IMR-90 (cell line): ENCODE measurements around the gene PADI1. TPM values are rescaled to one million over a fixed set of nuclear protein-coding genes. Genes with fewer than 3 reads are reported as not detected.

ENCODE experiments used
- ATAC-seq: fragments of 200-7000 bp; cut with Tn5 transposase; 2 replicates; pipeline ENCODE4 v1.9.1; 2020; ENCODE audit warnings: low read depth, mild to moderate bottlenecking, moderate library complexity
- BruUV-seq: library from RNA; stranded (reverse); fragments of 400-500 nt; replicated peaks from 2 replicates; lab custom pipeline; 2021; lab: Mats Ljungman, UMichigan
- CTCF ChIA-PET: fragments of 300-600 bp; formaldehyde crosslinking; extraction: SDS; loops from one replicate; lab custom pipeline; 2021; ENCODE audit warnings: antibody characterized with exemption; lab: Yijun Ruan, JAX
- POLR2A ChIA-PET: fragments of 300-600 bp; sonication (Branson Sonifier 250); formaldehyde crosslinking; loops from one replicate; lab custom pipeline; 2022; ENCODE audit warnings: antibody characterized with exemption; ENCODE audit not compliant: unreplicated experiment; lab: Charles Lee
- DNase-seq: peaks from one replicate; pipeline ENCODE4 v3.0.0; 2013
- H2AFZ ChIP-seq: replicated peaks from 2 replicates; pipeline ENCODE3; 2013; ENCODE audit warnings: low read length, mild to moderate bottlenecking; ENCODE audit not compliant: poor library complexity
- H2AK5ac ChIP-seq: 2 replicates; pipeline ENCODE4 v1.6.1; 2013; ENCODE audit warnings: low read depth, low read length, inconsistent platforms
- H2AK9ac ChIP-seq: replicated peaks from 2 replicates; pipeline ENCODE3; 2013; ENCODE audit warnings: mild to moderate bottlenecking, low read depth, low read length, moderate library complexity; ENCODE audit not compliant: poor library complexity
- H2BK120ac ChIP-seq: 2 replicates; pipeline ENCODE4 v1.6.1; 2013; ENCODE audit warnings: low read depth, low read length, inconsistent platforms
- H2BK15ac ChIP-seq: 3 replicates; pipeline ENCODE4 v1.6.1; 2013; ENCODE audit warnings: low read depth, low read length, inconsistent platforms
- H2BK20ac ChIP-seq: 2 replicates; pipeline ENCODE4 v1.6.1; 2013; ENCODE audit warnings: low read depth, mild to moderate bottlenecking, inconsistent platforms, low read length, moderate library complexity
- H2BK5ac ChIP-seq: 2 replicates; pipeline ENCODE4 v1.6.1; 2013; ENCODE audit warnings: mild to moderate bottlenecking, low read depth, low read length, inconsistent platforms; ENCODE audit not compliant: poor library complexity, severe bottlenecking
- H3K14ac ChIP-seq: replicated peaks from 2 replicates; pipeline ENCODE4 v1.6.1; 2013; ENCODE audit warnings: low read depth, low read length, inconsistent platforms
- H3K18ac ChIP-seq: 2 replicates; pipeline ENCODE4 v1.6.1; 2013; ENCODE audit warnings: low read depth, low read length, control low read depth
- H3K23ac ChIP-seq: 2 replicates; pipeline ENCODE4 v1.6.1; 2013; ENCODE audit warnings: low read depth, low read length, inconsistent platforms
- H3K27ac ChIP-seq: 2 replicates; pipeline ENCODE4 v1.5.1; 2013; ENCODE audit warnings: mild to moderate bottlenecking, control low read depth, low read length; ENCODE audit not compliant: insufficient read depth
- H3K27me3 ChIP-seq: 2 replicates; pipeline ENCODE4 v1.6.1; 2013; ENCODE audit warnings: low read length; ENCODE audit not compliant: control insufficient read depth, insufficient read depth
- H3K36me3 ChIP-seq: 2 replicates; pipeline ENCODE4 v1.6.1; 2013; ENCODE audit warnings: low read length, mixed read lengths; ENCODE audit not compliant: control insufficient read depth, insufficient read depth
- H3K4ac ChIP-seq: 2 replicates; pipeline ENCODE4 v1.6.1; 2013; ENCODE audit warnings: low read depth, low read length, inconsistent platforms
- H3K4me1 ChIP-seq: 2 replicates; pipeline ENCODE4 v1.6.1; 2013; ENCODE audit warnings: low read length, mixed read lengths; ENCODE audit not compliant: control insufficient read depth, insufficient read depth
- H3K4me2 ChIP-seq: 2 replicates; pipeline ENCODE4 v1.6.1; 2013; ENCODE audit warnings: low read depth, mild to moderate bottlenecking, control low read depth, low read length, moderate library complexity
- H3K4me3 ChIP-seq: 2 replicates; pipeline ENCODE4 v1.5.1; 2013; ENCODE audit warnings: low read depth, mild to moderate bottlenecking, control low read depth, low read length, moderate library complexity; ENCODE audit not compliant: insufficient read depth
- H3K56ac ChIP-seq: 2 replicates; pipeline ENCODE4 v1.6.1; 2013; ENCODE audit warnings: low read length, inconsistent platforms; ENCODE audit not compliant: insufficient read depth; ENCODE audit errors: extremely low read depth
- H3K79me1 ChIP-seq, 2 experiments: 2 replicates each; pipeline ENCODE4 v1.6.1; 2013; ENCODE audit warnings: low read length in 2 of 2, inconsistent platforms in 1 of 2, low read depth in 1 of 2
- H3K9ac ChIP-seq: 2 replicates; pipeline ENCODE4 v1.6.1; 2013; ENCODE audit warnings: low read depth, low read length, control low read depth
- H3K9me1 ChIP-seq: 2 replicates; pipeline ENCODE4 v1.6.1; 2013; ENCODE audit warnings: low read length, inconsistent platforms; ENCODE audit not compliant: insufficient read depth
- H3K9me3 ChIP-seq: 2 replicates; pipeline ENCODE4 v1.6.1; 2013; ENCODE audit warnings: low read length; ENCODE audit not compliant: control insufficient read depth, insufficient read depth
- H4K20me1 ChIP-seq: 2 replicates; pipeline ENCODE4 v1.6.1; 2013; ENCODE audit warnings: low read length, inconsistent platforms; ENCODE audit not compliant: insufficient read depth
- H4K5ac ChIP-seq: 2 replicates; pipeline ENCODE4 v1.6.1; 2013; ENCODE audit warnings: mild to moderate bottlenecking, low read depth, low read length, control low read depth
- H4K8ac ChIP-seq, 2 experiments: 2 replicates each; pipeline ENCODE4 v1.6.1; 2013; ENCODE audit warnings: low read depth in 2 of 2, low read length in 2 of 2, control low read depth in 1 of 2, inconsistent platforms in 1 of 2
- H4K91ac ChIP-seq: 2 replicates; pipeline ENCODE4 v1.6.1; 2013; ENCODE audit warnings: low read depth, low read length, inconsistent platforms; ENCODE audit not compliant: insufficient read depth
- CEBPB ChIP-seq: IDR thresholded peaks from 2 replicates; pipeline ENCODE4 v1.6.1; 2012; ENCODE audit warnings: low read depth, low read length, improper control_type of control experiment
- CTCF ChIP-seq: conservative IDR thresholded peaks from 2 replicates; pipeline ENCODE4 v1.5.1; 2012; ENCODE audit warnings: mild to moderate bottlenecking, low read depth, low read length, improper control_type of control experiment
- FOS ChIP-seq: fragments of 150-350 bp; IDR thresholded peaks from 2 replicates; pipeline ENCODE4 v1.6.1; 2016; ENCODE audit warnings: low read depth, low read length
- MAFK ChIP-seq: IDR thresholded peaks from 2 replicates; pipeline ENCODE4 v1.6.1; 2012; ENCODE audit warnings: low read depth, low read length, improper control_type of control experiment
- NFE2L2 ChIP-seq: fragments of 150-350 bp; IDR thresholded peaks from 2 replicates; pipeline ENCODE4 v1.6.1; 2016; ENCODE audit warnings: low read depth, mild to moderate bottlenecking, low read length
- POLR2A ChIP-seq: IDR thresholded peaks from 2 replicates; pipeline ENCODE4 v1.6.1; 2012; ENCODE audit warnings: mild to moderate bottlenecking, low read depth, low read length
- RCOR1 ChIP-seq: IDR thresholded peaks from 2 replicates; pipeline ENCODE4 v1.6.1; 2012; ENCODE audit warnings: mild to moderate bottlenecking, low read length, improper control_type of control experiment; ENCODE audit not compliant: insufficient replicate concordance
- RFX5 ChIP-seq: IDR thresholded peaks from 2 replicates; pipeline ENCODE4 v1.8.0; 2012; ENCODE audit warnings: low read depth, mild to moderate bottlenecking, low read length, moderate library complexity
- USF2 ChIP-seq: fragments of 150-350 bp; IDR thresholded peaks from 2 replicates; pipeline ENCODE4 v1.6.1; 2017; ENCODE audit warnings: mild to moderate bottlenecking, antibody characterized with exemption, low read length, low read depth
- WGBS, 2 experiments: methylation state at CpG; one replicate each; pipeline versions ENCODE4 v1.1.5 to v1.1.7; 2013; ENCODE audit warnings: missing lambda C conversion rate in 2 of 2; ENCODE audit not compliant: insufficient read length in 1 of 2; ENCODE audit errors: extremely low coverage in 2 of 2; 5-methylcytosine and 5-hydroxymethylcytosine counted together
- dilution Hi-C: fragments of 300-500 bp; cut with HindIII; formaldehyde crosslinking; loops from one replicate; pipeline ENCODE4 v1.14.3; 2018; ENCODE audit warnings: low sequenced_read_pairs; ENCODE audit not compliant: unreplicated experiment
- in situ Hi-C: fragments of 300-500 bp; cut with MboI; formaldehyde crosslinking; loops from 3 replicates; pipeline ENCODE4 v1.14.3; 2019; ENCODE audit warnings: low sequenced_read_pairs, inconsistent platforms, mixed read lengths
- intact Hi-C: fragments of 100-400 bp; cut with micrococcal nuclease; formaldehyde crosslinking; loops from 2 replicates; pipeline ENCODE4 v1.10.0; 2022
- polyA plus RNA-seq, 3 experiments: library from polyadenylated mRNA; depleted of rRNA; stranded (reverse); fragments of >200 nt; gene quantifications; 2 replicates each; pipeline ENCODE4 v1.2.3, GENCODE V29; 2012; ENCODE audit warnings: low replicate concordance in 1 of 3
- total RNA-seq: library from RNA; depleted of rRNA; stranded (reverse); fragments of >200 nt; gene quantifications from 2 replicates; pipeline ENCODE4 v1.2.3, GENCODE V29; 2012
- TF ChIP-seq, protein P1 (sequence below): fragments of 150-350 bp; IDR thresholded peaks from 2 replicates; pipeline ENCODE4 v1.6.1; 2016; ENCODE audit warnings: low read depth, mild to moderate bottlenecking, low read length, moderate library complexity, borderline replicate concordance

Gene PADI1
- total and polyA plus RNA-seq, 2 of the 4 experiments (the other 2 are of a cell fraction): 0.17 TPM; not detected in 1

GRCh38 chr1:17155257-17155920 lies 49.5 kb upstream of the PADI1 start (continued):
- TF ChIP-seq CTCF (no peak), MAFK (no peak), CEBPB (no peak)

GRCh38 chr1:17156108-17156507 lies 48.8 kb upstream of the PADI1 start:
- in situ Hi-C loops: no loop called here
- Histone ChIP-seq H4K91ac (no peak overlapping the region), H2BK5ac (no peak overlapping the region), H3K27ac (no peak overlapping the region), H3K23ac (no peak overlapping the region), H4K8ac (no peak overlapping the region), H2AK5ac (no peak overlapping the region), H3K36me3 (no peaks in the 10 kb centered on the region), H3K4ac (no peak overlapping the region), H3K4me3 (no peak overlapping the region), H4K20me1 (no peaks in the 10 kb centered on the region), H2BK120ac (no peak overlapping the region), H3K4me2 (no peak overlapping the region), H2BK15ac (no peak overlapping the region), H3K9me3 (peaks cover 29% of the 10 kb centered on the region), H2AK9ac (no peak overlapping the region), H3K4me1 (no peaks in the 10 kb centered on the region), H3K9me1 (no peaks in the 10 kb centered on the region), H3K9ac (no peak overlapping the region), H3K56ac (no peak overlapping the region), H3K18ac (no peak overlapping the region), H3K79me1 (no peaks in the 10 kb centered on the region), H3K14ac (no peak overlapping the region), H2BK20ac (no peak overlapping the region), H3K27me3 (no peaks in the 10 kb centered on the region), H4K5ac (no peak overlapping the region), H2AFZ (no peak overlapping the region)
- dilution Hi-C loops: no loop called here
- intact Hi-C loops: no loop called here
- DNase-seq (peak; percentile 52), ATAC-seq (peak; percentile 77)
- no TSS peak for BruUV-seq
- POLR2A ChIA-PET: no interaction called here
- WGBS, 2 experiments: 20% methylated on average over 1 of the region's 3 CpGs; no CpG with 5 or more reads in 1 of the 2 experiments
- CTCF ChIA-PET: no interaction called here
- TF ChIP-seq FOS: no peak
- no peak for TF ChIP-seq USF2
- no peak for TF ChIP-seq CEBPB
- no peak for TF ChIP-seq NFE2L2
- TF ChIP-seq POLR2A: no peak
- no peak for TF ChIP-seq RFX5
- TF ChIP-seq, protein P1, sequence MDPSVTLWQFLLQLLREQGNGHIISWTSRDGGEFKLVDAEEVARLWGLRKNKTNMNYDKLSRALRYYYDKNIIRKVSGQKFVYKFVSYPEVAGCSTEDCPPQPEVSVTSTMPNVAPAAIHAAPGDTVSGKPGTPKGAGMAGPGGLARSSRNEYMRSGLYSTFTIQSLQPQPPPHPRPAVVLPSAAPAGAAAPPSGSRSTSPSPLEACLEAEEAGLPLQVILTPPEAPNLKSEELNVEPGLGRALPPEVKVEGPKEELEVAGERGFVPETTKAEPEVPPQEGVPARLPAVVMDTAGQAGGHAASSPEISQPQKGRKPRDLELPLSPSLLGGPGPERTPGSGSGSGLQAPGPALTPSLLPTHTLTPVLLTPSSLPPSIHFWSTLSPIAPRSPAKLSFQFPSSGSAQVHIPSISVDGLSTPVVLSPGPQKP: no peak
- TF ChIP-seq RCOR1: no peak
- TF ChIP-seq CTCF: no peak
